Stimulated activated CD4-positive, alpha-beta T cell treated with anti-CD3 and anti-CD28 coated beads, TNF-alpha, amount 100 ng/mL, for 4 hours (primary cell): ENCODE results near the gene SLC9A7.
A peak's percentile ranks its signal among the peaks of the same experiment; 100 is the strongest.

Experiments
- DNase-seq, 3 experiments: peaks; one replicate each; pipeline ENCODE4 v3.0.0-alpha.2; 2020; ENCODE audit warnings: low read depth in 3 of 3

The SLC9A7 gene

GRCh38 chrX:46573892-46574773 is 184.8 kb downstream of the SLC9A7 start:
- peak in 2 of 3 experiments; percentile 34 to 40 for DNase-seq

- peak; percentile 30 to 43 (median 31) for DNase-seq
These were observed 185.5 kb downstream of the SLC9A7 start, which contains the start of gene CHST7 for GRCh38 chrX:46573331-46573891. Gene CHST7 (plus strand): TSS chrX:46573765. CDS start chrX:46573932, 167 bp downstream.

- DNase-seq = no peak
These were observed 186.5 kb downstream of the SLC9A7 start for GRCh38 chrX:46572340-46572936.

DNA sequence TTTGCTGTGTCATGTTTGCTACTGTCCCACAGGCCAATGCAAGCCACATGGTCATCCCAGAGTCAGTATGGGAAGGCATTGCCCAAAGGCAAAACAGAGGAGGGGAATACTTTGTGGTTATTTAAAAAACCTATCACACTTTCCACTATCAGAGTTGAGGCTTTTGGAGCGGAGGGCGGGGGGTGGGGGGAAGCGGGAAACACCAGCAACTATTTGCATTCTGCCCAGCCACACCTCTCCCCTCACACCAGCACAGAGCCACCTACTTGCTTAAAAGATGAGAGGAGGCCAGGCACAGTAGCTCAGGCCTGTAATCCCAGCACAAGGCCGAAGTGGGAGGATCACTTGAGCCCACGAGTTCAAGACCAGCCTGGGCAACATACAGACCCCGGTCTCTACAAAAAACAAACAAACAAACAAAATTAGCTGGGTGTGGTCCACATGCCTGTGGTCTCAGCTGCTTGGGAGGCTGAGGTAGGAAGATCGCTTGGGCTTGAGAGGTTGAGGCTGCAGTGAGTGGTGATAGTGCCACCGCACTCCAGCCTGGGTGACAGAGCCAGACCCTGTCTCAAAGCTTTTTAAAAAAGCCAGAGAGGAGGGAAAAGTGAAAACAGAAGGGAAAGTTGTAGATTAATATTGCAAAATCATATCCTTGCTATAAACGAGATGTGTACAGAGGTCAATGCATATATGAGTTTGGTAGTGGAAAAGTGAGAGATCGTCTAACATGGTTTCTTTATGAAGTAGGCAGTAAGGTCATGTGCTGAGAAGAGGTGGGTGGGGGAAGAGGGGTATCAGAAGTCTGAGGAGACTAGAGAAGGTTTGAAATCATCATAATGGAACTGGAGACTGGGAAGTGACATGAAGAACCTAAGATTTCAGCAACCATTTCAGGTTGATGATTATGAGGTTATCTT is 187.2 kb downstream of the SLC9A7 start:
- no peak for DNase-seq

- DNase-seq = no peak
These were observed 189.3 kb downstream of the SLC9A7 start for GRCh38 chrX:46569621-46570020.

GRCh38 chrX:46567388-46567787 is 191.5 kb downstream of the SLC9A7 start:
- DNase-seq = no peak

DNA sequence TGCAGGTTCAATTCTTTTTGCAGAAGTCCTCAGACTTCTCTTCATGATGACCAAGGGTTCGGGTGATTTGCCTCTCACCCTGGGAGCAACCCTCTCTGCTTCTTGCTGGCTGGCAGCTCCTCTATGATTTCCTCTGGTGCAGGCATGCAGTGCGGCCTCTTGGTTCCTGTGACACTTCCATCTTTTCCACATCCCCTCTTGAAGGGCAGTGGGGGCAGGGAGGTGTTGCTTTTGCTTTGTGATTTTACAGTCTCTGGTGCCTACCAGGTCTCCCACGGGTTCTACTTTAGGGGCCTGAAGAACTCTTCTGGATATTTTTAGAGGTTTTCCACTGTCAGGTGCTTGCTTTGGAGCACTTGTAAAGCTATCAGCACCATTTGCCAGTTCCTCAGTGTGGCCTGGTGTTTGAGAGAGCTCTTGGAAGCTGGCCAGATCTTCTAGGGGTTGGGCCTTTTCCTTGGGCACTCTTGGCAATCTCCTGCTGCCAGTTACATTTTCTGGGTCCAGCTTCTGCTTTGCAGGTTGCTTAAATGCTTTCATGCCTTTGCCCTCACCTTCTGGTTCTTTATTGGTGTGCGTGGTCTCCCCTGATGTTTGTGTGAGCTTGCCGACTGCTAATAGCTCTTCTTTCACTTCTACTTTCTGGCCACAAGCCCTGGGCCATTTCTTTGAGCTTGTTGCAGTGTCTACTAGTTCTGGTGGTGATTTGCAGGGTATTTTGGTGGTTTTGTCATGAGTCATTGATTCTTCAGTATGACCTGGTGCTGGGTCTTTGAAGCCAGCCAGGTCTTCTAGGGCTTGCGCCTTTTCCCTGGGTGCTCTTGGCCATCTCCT is 196.9 kb downstream of the SLC9A7 start:
- DNase-seq = no peak

- DNase-seq = no peak
These were observed 199.9 kb downstream of the SLC9A7 start for GRCh38 chrX:46559062-46559461.

DNA sequence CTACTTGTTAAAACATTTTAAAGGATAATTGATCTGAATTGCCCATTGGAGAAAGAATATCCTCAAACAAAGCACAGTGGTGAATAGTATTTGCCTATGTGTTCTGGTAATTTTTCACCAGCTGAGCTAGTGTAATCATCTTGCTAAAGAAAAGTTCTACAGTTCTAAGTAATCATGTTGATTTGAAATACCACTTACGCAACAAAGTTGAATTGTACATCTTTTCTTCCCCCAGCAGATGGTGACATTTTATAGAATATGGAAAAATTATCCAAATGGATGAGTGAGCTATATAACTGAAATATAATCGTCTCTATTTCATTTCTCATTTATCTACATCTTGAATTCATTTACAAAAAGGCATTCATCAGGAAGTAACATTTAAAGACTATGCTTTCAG is 204.0 kb downstream of the SLC9A7 start:
- DNase-seq = no peak

DNA sequence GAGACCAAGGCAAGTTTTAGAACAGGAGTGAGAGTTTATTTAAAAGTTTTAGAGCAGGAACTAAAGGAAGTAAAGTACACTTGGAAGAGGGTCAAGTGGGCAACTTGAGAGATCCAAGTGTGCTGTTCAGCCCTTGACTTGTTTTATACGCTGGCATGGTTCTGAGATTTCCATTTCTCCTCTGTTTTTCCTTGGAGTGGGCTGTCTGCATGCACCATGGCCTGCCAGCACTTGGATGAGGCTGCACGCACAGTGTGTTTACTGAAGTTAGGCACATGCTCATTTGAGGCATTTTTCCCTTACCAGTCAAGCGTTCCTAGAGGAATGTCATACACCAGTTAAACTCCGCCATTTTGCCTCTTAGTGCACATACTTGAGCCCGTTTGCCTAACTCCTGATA is 205.0 kb downstream of the SLC9A7 start:
- no peak for DNase-seq

- DNase-seq = no peak
These were observed 207.3 kb downstream of the SLC9A7 start for GRCh38 chrX:46551494-46552128.

DNA sequence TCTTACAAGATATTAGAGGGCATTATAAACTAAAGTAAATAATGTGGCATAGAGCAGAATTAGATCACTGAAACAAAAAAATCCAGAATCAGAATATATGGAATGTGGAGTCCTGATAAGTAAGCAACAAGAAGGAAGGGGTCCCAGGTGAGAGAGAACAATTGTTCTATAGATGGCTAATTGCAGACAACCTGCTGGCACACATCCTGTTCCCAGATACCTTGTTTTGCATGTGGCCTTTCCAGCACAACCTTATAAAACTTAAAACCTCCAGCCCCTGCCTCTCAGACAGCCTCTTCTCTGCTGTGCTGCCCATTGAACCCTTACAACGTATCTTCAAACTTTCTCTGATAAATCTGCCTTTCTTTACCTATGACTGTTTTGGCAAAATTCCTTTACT is 209.0 kb downstream of the SLC9A7 start:
- DNase-seq = no peak
